Effector memory CD8-positive, alpha-beta T cell (primary cell): ENCODE measurements around the gene NMD3.

ENCODE experiments used
- ATAC-seq: fragments of 150-1000 bp; cut with Tn5 transposase; replicated peaks from 2 replicates; pipeline ENCODE4 v1.10.0; 2021; ENCODE audit warnings: mild to moderate bottlenecking, moderate library complexity
- DNase-seq, 3 experiments: peaks; one replicate each; pipeline ENCODE4 v3.0.0; 2021
- H3K27ac Mint-ChIP-seq, 2 donors: one replicate each; pipeline ENCODE4 v1.8.0; 2022; ENCODE audit warnings: mild to moderate bottlenecking in 2 of 2, mixed read lengths in 2 of 2, moderate library complexity in 2 of 2
- H3K27me3 Mint-ChIP-seq, 2 donors: one replicate each; pipeline ENCODE4 v1.8.0; 2022; ENCODE audit warnings: mixed read lengths in 2 of 2
- H3K36me3 Mint-ChIP-seq: one replicate; pipeline ENCODE4 v1.8.0; 2022; ENCODE audit warnings: mild to moderate bottlenecking, moderate library complexity, mixed read lengths; ENCODE audit not compliant: insufficient read depth
- H3K4me1 Mint-ChIP-seq, 2 donors: one replicate each; pipeline ENCODE4 v1.8.0; 2022; ENCODE audit warnings: low read depth in 2 of 2, mixed read lengths in 2 of 2
- H3K4me3 Mint-ChIP-seq, 2 donors: one replicate each; pipeline ENCODE4 v1.8.0; 2022; ENCODE audit warnings: mild to moderate bottlenecking in 2 of 2, mixed read lengths in 2 of 2, moderate library complexity in 2 of 2
- H3K9me3 Mint-ChIP-seq, 2 donors: one replicate each; pipeline ENCODE4 v1.8.0; 2022; ENCODE audit warnings: mixed read lengths in 2 of 2

NMD3 gene

GRCh38 chr3:161213644-161214043 lies 7.5 kb upstream of the NMD3 start:
- Mint-ChIP-seq H3K36me3 (no peaks in the 10 kb centered on the region), H3K4me3 (no peak overlapping the region), H3K4me1 (no peaks in the 10 kb centered on the region), H3K27me3 (peaks cover 26 to 31% of the 10 kb centered on the region in 2 donors), H3K9me3 (no peaks in the 10 kb centered on the region), H3K27ac (no peak overlapping the region)
- DNase-seq = no peak
- ATAC-seq = no peak

- no peak for DNase-seq
- Mint-ChIP-seq H3K36me3 (no peaks in the 10 kb centered on the region), H3K4me1 (peaks cover under 1% of the 10 kb centered on the region in 2 donors), H3K9me3 (peaks cover 0 to 3% of the 10 kb centered on the region in 2 donors), H3K4me3 (no peak overlapping the region), H3K27ac (no peak overlapping the region), H3K27me3 (peaks cover 26 to 31% of the 10 kb centered on the region in 2 donors)
- ATAC-seq = no peak
Observed at GRCh38 chr3:161215185-161215584, 5.9 kb upstream of the NMD3 start.

- Mint-ChIP-seq H3K36me3 (no peaks in the 10 kb centered on the region), H3K27ac (no peak overlapping the region), H3K27me3 (peaks cover 18 to 31% of the 10 kb centered on the region in 2 donors), H3K4me3 (no peak overlapping the region), H3K9me3 (peaks cover 0 to 3% of the 10 kb centered on the region in 2 donors), H3K4me1 (peaks cover 5 to 7% of the 10 kb centered on the region in 2 donors)
- ATAC-seq (no peak), DNase-seq (no peak)
Observed at GRCh38 chr3:161217496-161217895, 3.6 kb upstream of the NMD3 start.

GRCh38 chr3:161219495-161219894 lies 1.6 kb upstream of the NMD3 start:
- no peaks in the 10 kb centered on the region for H3K36me3 Mint-ChIP-seq
- H3K4me3 Mint-ChIP-seq = peak overlapping the region in 1 of 2 donors; percentile 90
- H3K4me1 Mint-ChIP-seq = peaks cover 7 to 18% of the 10 kb centered on the region in 2 donors
- no peak overlapping the region for H3K27ac Mint-ChIP-seq
- H3K27me3 Mint-ChIP-seq = peaks cover 18 to 31% of the 10 kb centered on the region in 2 donors
- DNase-seq (no peak), ATAC-seq (no peak)
- peaks cover 0 to 3% of the 10 kb centered on the region in 2 donors for H3K9me3 Mint-ChIP-seq

- H3K4me1 Mint-ChIP-seq = peaks cover 9 to 24% of the 10 kb centered on the region in 2 donors
- H3K27me3 Mint-ChIP-seq = peaks cover 4 to 6% of the 10 kb centered on the region in 2 donors
- DNase-seq (no peak), ATAC-seq (no peak)
- H3K36me3 Mint-ChIP-seq = peaks cover 13% of the 10 kb centered on the region
- H3K9me3 Mint-ChIP-seq = peaks cover 0 to 3% of the 10 kb centered on the region in 2 donors
- H3K27ac Mint-ChIP-seq = peak overlapping the region; percentile 94 to 96
- peak overlapping the region; percentile 90 to 91 for H3K4me3 Mint-ChIP-seq
Observed at GRCh38 chr3:161221806-161222600, 892 bp downstream of the NMD3 start.

GRCh38 chr3:161222662-161223061 lies 1.6 kb downstream of the NMD3 start:
- H3K4me3 Mint-ChIP-seq = peak overlapping the region; percentile 90 to 91
- H3K27me3 Mint-ChIP-seq = no peaks in the 10 kb centered on the region
- peaks cover 9 to 24% of the 10 kb centered on the region in 2 donors for H3K4me1 Mint-ChIP-seq
- peak overlapping the region; percentile 94 to 96 for H3K27ac Mint-ChIP-seq
- peaks cover 13% of the 10 kb centered on the region for H3K36me3 Mint-ChIP-seq
- no peak for DNase-seq
- H3K9me3 Mint-ChIP-seq = peaks cover 0 to 3% of the 10 kb centered on the region in 2 donors
- no peak for ATAC-seq

GRCh38 chr3:161224786-161225185 lies 3.7 kb downstream of the NMD3 start:
- ATAC-seq (no peak), DNase-seq (no peak)
- Mint-ChIP-seq H3K4me1 (peaks cover 9 to 24% of the 10 kb centered on the region in 2 donors), H3K27me3 (no peaks in the 10 kb centered on the region), H3K36me3 (peaks cover 13% of the 10 kb centered on the region), H3K4me3 (no peak overlapping the region), H3K27ac (no peak overlapping the region), H3K9me3 (peaks cover 0 to under 1% of the 10 kb centered on the region in 2 donors)

GRCh38 chr3:161230621-161231171 lies 9.6 kb downstream of the NMD3 start:
- DNase-seq = no peak
- Mint-ChIP-seq H3K27ac (no peak overlapping the region), H3K9me3 (no peaks in the 10 kb centered on the region), H3K27me3 (no peaks in the 10 kb centered on the region), H3K4me3 (no peak overlapping the region), H3K36me3 (peaks cover 18% of the 10 kb centered on the region), H3K4me1 (peaks cover 0 to 2% of the 10 kb centered on the region in 2 donors)
- no peak for ATAC-seq

- ATAC-seq (no peak), DNase-seq (no peak)
- H3K4me1 Mint-ChIP-seq = peaks cover 0 to 7% of the 10 kb centered on the region in 2 donors
- no peak overlapping the region for H3K4me3 Mint-ChIP-seq
- no peaks in the 10 kb centered on the region for H3K9me3 Mint-ChIP-seq
- peaks cover 20% of the 10 kb centered on the region for H3K36me3 Mint-ChIP-seq
- no peak overlapping the region for H3K27ac Mint-ChIP-seq
- no peaks in the 10 kb centered on the region for H3K27me3 Mint-ChIP-seq
Observed at GRCh38 chr3:161231861-161232260, 10.8 kb downstream of the NMD3 start.

GRCh38 chr3:161233557-161233956 lies 12.4 kb downstream of the NMD3 start:
- peaks cover 36% of the 10 kb centered on the region for H3K36me3 Mint-ChIP-seq
- no peak overlapping the region for H3K27ac Mint-ChIP-seq

GRCh38 chr3:161236240-161236639 lies 15.1 kb downstream of the NMD3 start:
- H3K27me3 Mint-ChIP-seq = no peaks in the 10 kb centered on the region
- no peaks in the 10 kb centered on the region for H3K9me3 Mint-ChIP-seq
- H3K4me1 Mint-ChIP-seq = peaks cover 2 to 12% of the 10 kb centered on the region in 2 donors
- H3K27ac Mint-ChIP-seq = no peak overlapping the region
- H3K4me3 Mint-ChIP-seq = no peak overlapping the region
- H3K36me3 Mint-ChIP-seq = peaks cover 51% of the 10 kb centered on the region
- DNase-seq (no peak), ATAC-seq (no peak)

More at GRCh38 chr3:161233557-161233956, 12.4 kb downstream of the NMD3 start:
- no peaks in the 10 kb centered on the region for H3K27me3 Mint-ChIP-seq
- DNase-seq (no peak), ATAC-seq (no peak)
- no peak overlapping the region for H3K4me3 Mint-ChIP-seq
- no peaks in the 10 kb centered on the region for H3K9me3 Mint-ChIP-seq
- peaks cover 0 to 8% of the 10 kb centered on the region in 2 donors for H3K4me1 Mint-ChIP-seq

GRCh38 chr3:161239700-161240099 lies 18.6 kb downstream of the NMD3 start:
- Mint-ChIP-seq H3K4me1 (peaks cover 2 to 15% of the 10 kb centered on the region in 2 donors), H3K27ac (no peak overlapping the region), H3K9me3 (no peaks in the 10 kb centered on the region), H3K27me3 (no peaks in the 10 kb centered on the region), H3K36me3 (peaks cover 82% of the 10 kb centered on the region), H3K4me3 (no peak overlapping the region)
- DNase-seq (no peak), ATAC-seq (no peak)

GRCh38 chr3:161244538-161244937 lies 23.4 kb downstream of the NMD3 start:
- H3K4me1 Mint-ChIP-seq = peaks cover 2 to 8% of the 10 kb centered on the region in 2 donors
- no peak for ATAC-seq
- no peaks in the 10 kb centered on the region for H3K27me3 Mint-ChIP-seq
- peaks cover 83% of the 10 kb centered on the region for H3K36me3 Mint-ChIP-seq
- no peak overlapping the region for H3K27ac Mint-ChIP-seq
- H3K4me3 Mint-ChIP-seq = no peak overlapping the region
- DNase-seq = no peak
- no peaks in the 10 kb centered on the region for H3K9me3 Mint-ChIP-seq

- ATAC-seq (no peak), DNase-seq (no peak)
- Mint-ChIP-seq H3K4me1 (peaks cover 0 to 5% of the 10 kb centered on the region in 2 donors), H3K36me3 (peaks cover 93% of the 10 kb centered on the region), H3K9me3 (no peaks in the 10 kb centered on the region), H3K4me3 (no peak overlapping the region), H3K27ac (no peak overlapping the region), H3K27me3 (no peaks in the 10 kb centered on the region)
Observed at GRCh38 chr3:161247049-161247448, 25.9 kb downstream of the NMD3 start.
